ENCODE measurements around the gene UGT3A2.
"Not testable (repeated sequence)": the region's sequence is repeated elsewhere in the genome, so short reads cannot be mapped to it uniquely, and the experiment has no call there.

UGT3A2 gene

DNA sequence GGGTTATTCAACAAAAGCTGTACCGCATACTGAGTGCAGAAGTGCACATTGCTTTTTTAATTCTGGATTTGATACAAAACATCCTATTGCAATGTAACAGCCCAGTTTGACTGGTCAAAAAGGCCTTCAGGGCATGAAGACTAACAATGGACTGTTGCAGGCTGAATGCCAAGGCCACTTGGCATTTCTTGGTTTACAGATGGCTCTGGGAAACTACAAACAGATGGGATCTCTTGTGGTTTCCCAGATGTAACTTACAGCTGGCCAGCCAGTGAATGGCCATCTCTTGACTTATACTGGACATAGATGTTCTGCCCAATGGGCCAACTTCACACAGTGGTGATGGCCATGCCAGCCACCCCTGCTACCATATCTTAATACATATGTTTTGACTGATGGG lies 36.8 kb downstream of the UGT3A2 start:
- Histone ChIP-seq H3K27ac (ENCODE audit: low read depth, low read length) (no peak overlapping the region), H3K4me1 (ENCODE audit: insufficient read depth, low read length) (no peaks in the 10 kb centered on the region), H3K27me3 (ENCODE audit: insufficient read depth, low read length) (no peaks in the 10 kb centered on the region), H3K9ac (ENCODE audit: low read depth, low read length) (no peak overlapping the region), H3K4me3 (ENCODE audit: low read length) (no peak overlapping the region), H3K9me3 (ENCODE audit: insufficient read depth, low read depth, low read length) (peaks cover 6% of the 10 kb centered on the region; the same call in 1 of the 2 replicates), H3K36me3 (ENCODE audit: insufficient read depth, low read length) (no peaks in the 10 kb centered on the region)
- WGBS: 100% methylated on average over 1 of the region's 1 CpG

DNA sequence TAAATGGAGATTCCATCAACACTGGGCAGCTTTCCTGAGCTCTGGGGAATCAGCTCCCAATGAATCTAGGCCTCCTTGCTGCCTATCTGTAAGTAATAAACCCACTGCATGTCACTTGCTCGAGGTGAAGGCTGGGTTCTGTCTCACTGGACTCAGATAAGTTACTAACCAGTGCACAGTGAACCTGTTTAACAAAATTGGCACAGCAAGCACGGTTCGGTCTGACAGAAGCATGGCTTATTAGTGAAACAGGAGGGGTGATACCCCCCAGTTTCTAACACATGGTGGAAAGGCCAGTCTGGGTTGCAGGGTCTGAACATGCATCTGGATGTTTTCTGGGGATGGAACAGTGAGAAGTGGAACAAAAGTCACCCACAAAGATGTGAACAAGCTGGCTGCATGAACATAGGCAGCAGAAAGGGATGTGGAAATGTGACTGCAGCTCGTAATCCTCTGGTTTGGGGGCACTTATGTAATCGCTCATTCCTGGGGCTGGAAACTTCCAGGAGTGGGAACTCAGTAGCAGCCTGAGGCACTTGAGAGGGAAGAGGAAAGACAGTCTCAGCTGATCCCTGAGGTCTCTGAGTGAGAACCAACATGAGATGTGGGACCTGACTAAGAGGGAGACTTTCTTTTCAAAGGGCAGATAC lies 37.7 kb downstream of the UGT3A2 start:
- WGBS: 92% methylated on average over 5 of the region's 5 CpGs
- no peak overlapping the region for H3K4me3 ChIP-seq (ENCODE audit: low read length)
- no peak overlapping the region for H3K9ac ChIP-seq (ENCODE audit: low read depth, low read length)
- H3K27me3 ChIP-seq (ENCODE audit: insufficient read depth, low read length): no peaks in the 10 kb centered on the region
- no peaks in the 10 kb centered on the region for H3K36me3 ChIP-seq (ENCODE audit: insufficient read depth, low read length)
- no peak overlapping the region for H3K27ac ChIP-seq (ENCODE audit: low read depth, low read length)
- H3K9me3 ChIP-seq (ENCODE audit: insufficient read depth, low read depth, low read length): peaks cover 6% of the 10 kb centered on the region; the same call in 1 of the 2 replicates
- H3K4me1 ChIP-seq (ENCODE audit: insufficient read depth, low read length): no peaks in the 10 kb centered on the region

DNA sequence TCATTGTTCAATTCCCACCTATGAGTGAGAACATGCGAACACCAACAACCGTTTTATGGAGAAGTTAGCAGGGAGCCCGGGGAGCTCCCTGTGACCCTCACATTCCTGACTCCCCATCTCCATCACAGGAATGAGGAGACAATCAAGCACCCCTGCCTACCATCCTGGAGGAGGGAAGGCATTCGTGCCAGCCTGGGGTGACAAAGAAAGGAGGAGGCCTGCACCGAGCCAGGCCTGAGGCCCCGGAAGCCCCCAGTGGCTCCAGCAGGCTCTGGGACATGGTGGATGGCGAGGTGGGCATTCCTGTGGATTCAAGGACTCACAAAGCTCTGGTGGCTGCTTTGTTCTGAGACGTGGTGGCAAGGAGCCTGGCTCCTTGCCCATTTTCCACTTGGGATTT lies 39.0 kb downstream of the UGT3A2 start:
- Histone ChIP-seq H3K4me1 (ENCODE audit: insufficient read depth, low read length) (no peaks in the 10 kb centered on the region), H3K27me3 (ENCODE audit: insufficient read depth, low read length) (no peaks in the 10 kb centered on the region), H3K36me3 (ENCODE audit: insufficient read depth, low read length) (no peaks in the 10 kb centered on the region), H3K27ac (ENCODE audit: low read depth, low read length) (no peak overlapping the region), H3K9ac (ENCODE audit: low read depth, low read length) (no peak overlapping the region), H3K9me3 (ENCODE audit: insufficient read depth, low read depth, low read length) (peaks cover 6% of the 10 kb centered on the region; the same call in 1 of the 2 replicates), H3K4me3 (ENCODE audit: low read length) (no peak overlapping the region)
- 90% methylated on average over 8 of the region's 8 CpGs for WGBS

DNA sequence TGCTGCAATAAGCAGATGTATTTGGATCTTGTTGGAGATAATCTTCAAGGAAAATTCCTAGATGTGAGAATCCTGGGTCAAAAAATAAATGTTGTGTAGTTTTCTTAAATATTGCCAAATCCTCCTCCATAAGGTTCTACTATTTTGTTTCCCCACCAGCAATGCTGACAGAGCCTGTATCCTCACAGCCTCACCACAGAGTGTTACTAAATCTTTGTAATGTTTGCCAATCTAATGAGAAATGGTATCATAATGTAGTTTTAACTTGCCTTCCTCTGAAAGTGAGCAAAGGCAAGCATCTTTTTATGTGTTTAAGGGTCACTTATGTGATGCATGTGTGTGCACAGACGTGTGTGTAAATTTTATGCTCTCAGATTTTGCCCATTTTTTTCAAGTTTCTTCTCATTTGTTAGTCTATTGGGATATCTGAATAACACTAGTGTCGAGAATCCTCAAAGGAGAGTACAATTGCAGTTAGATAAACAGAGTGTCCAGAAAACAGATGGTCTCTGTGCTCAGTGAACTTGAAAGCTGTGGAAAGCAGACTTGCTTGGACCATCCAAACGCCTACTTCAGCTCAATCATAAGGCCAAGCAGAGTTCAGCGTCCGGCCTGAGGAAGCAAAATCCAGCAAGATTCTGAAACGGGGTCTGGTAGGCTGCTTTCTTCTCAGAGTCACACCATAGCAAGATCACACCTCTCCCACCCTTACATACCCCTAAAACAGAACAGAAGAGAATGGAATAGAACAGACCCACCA lies 39.8 kb downstream of the UGT3A2 start:
- no peak overlapping the region for H3K9ac ChIP-seq (ENCODE audit: low read depth, low read length)
- H3K9me3 ChIP-seq (ENCODE audit: insufficient read depth, low read depth, low read length): peaks cover 6% of the 10 kb centered on the region; the same call in 1 of the 2 replicates
- WGBS: 86% methylated on average over 6 of the region's 6 CpGs
- no peak overlapping the region for H3K27ac ChIP-seq (ENCODE audit: low read depth, low read length)
- H3K36me3 ChIP-seq (ENCODE audit: insufficient read depth, low read length): no peaks in the 10 kb centered on the region
- H3K4me1 ChIP-seq (ENCODE audit: insufficient read depth, low read length): no peaks in the 10 kb centered on the region
- no peak overlapping the region for H3K4me3 ChIP-seq (ENCODE audit: low read length)
- H3K27me3 ChIP-seq (ENCODE audit: insufficient read depth, low read length): no peaks in the 10 kb centered on the region

DNA sequence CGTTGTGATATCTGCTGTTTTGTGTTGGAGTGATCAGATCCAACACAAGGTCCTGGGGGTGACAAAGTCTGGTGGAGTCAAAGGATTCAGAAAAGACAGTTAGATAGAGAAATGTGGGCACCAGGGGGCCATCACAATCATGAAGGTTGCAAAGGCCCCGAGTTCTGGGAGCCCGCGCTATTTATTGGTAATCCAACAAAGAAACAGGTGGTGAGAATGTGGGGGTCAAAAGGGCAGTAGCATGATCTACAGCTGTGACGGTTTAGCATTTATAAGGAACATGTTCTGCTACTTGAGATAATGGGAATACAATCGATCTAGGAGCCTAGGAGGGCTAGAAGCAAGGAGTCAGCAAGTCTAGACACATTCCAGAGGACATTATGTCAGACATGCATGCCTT lies 44.4 kb downstream of the UGT3A2 start:
- H3K9ac ChIP-seq (ENCODE audit: low read depth, low read length); H3K4me3 ChIP-seq (ENCODE audit: low read length); H3K36me3 ChIP-seq (ENCODE audit: insufficient read depth, low read length); H3K9me3 ChIP-seq (ENCODE audit: insufficient read depth, low read depth, low read length); H3K27ac ChIP-seq (ENCODE audit: low read depth, low read length); H3K4me1 ChIP-seq (ENCODE audit: insufficient read depth, low read length); H3K27me3 ChIP-seq (ENCODE audit: insufficient read depth, low read length): not testable (repeated sequence)
- 82% methylated on average over 6 of the region's 6 CpGs for WGBS

DNA sequence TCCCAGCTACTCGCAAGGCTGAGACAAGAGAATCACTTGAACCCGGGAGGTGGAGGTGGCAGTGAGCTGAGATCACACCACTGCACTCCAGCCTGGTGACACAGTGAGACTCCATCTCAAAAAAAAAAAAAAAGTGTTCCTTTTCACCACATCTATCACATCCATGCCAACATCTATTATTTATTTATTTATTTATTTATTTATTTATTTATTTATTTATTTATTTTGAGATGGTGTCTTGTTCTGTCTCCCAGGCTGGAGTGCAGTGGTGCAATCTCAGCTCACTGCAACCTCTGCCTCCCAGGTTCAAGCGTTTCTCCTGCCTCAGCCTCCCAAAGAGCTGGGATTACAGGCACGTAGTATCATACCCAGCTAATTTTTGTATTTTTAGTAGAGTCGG lies 47.1 kb downstream of the UGT3A2 start:
- not testable (repeated sequence) for H3K27ac ChIP-seq (ENCODE audit: low read depth, low read length); H3K4me1 ChIP-seq (ENCODE audit: insufficient read depth, low read length); H3K9ac ChIP-seq (ENCODE audit: low read depth, low read length); H3K4me3 ChIP-seq (ENCODE audit: low read length); H3K36me3 ChIP-seq (ENCODE audit: insufficient read depth, low read length); H3K27me3 ChIP-seq (ENCODE audit: insufficient read depth, low read length)
- WGBS: 91% methylated on average over 5 of the region's 5 CpGs
- peaks cover 21% of the 10 kb centered on the region for H3K9me3 ChIP-seq (ENCODE audit: insufficient read depth, low read depth, low read length)

DNA sequence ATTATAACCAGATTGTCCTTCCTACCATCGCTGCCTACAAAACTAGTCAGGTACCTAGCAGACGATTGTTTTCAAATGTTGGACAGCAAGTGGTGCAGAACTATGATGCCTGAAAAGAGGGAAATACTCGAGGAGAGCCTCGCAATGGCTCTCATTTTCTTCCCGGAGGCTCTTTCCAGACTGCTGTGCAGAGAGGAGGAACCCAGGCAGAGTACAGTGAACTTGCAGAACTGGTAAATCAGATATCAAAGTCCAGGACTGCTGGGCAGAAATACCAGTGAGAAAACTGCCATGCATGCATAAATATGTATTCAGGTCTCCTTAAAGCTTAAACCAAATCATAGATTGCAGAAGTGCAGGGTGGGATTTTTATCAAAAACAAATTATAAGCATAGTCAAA lies 49.1 kb downstream of the UGT3A2 start:
- H3K4me1 ChIP-seq (ENCODE audit: insufficient read depth, low read length): no peaks in the 10 kb centered on the region
- H3K36me3 ChIP-seq (ENCODE audit: insufficient read depth, low read length): no peaks in the 10 kb centered on the region
- H3K9me3 ChIP-seq (ENCODE audit: insufficient read depth, low read depth, low read length): peaks cover 38% of the 10 kb centered on the region
- H3K9ac ChIP-seq (ENCODE audit: low read depth, low read length): no peak overlapping the region
- 84% methylated on average over 5 of the region's 5 CpGs for WGBS
- H3K4me3 ChIP-seq (ENCODE audit: low read length): no peak overlapping the region
- H3K27ac ChIP-seq (ENCODE audit: low read depth, low read length): no peak overlapping the region
- no peaks in the 10 kb centered on the region for H3K27me3 ChIP-seq (ENCODE audit: insufficient read depth, low read length)

DNA sequence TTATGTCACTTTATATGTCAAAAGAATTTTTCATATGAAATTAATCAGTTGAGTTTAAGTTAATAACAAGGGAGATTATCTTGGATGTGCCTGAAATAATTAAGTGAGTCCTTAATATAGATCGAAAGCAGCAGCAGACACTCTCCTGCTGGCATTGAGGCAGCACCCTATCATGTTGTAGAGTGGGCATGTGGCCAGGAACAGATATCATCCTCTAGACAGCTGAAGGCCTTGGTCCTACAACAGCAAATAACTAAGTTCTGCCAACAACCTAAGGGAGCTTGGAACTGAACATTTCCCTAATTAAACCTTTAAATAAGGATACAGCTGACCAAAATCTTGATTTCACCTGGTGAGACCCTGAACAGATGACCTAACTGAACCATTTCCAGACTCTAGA lies 49.7 kb downstream of the UGT3A2 start:
- peaks cover 43% of the 10 kb centered on the region for H3K9me3 ChIP-seq (ENCODE audit: insufficient read depth, low read depth, low read length)
- no peaks in the 10 kb centered on the region for H3K27me3 ChIP-seq (ENCODE audit: insufficient read depth, low read length)
- no peak overlapping the region for H3K27ac ChIP-seq (ENCODE audit: low read depth, low read length)
- 91% methylated on average over 1 of the region's 1 CpG for WGBS
- no peaks in the 10 kb centered on the region for H3K4me1 ChIP-seq (ENCODE audit: insufficient read depth, low read length)
- H3K9ac ChIP-seq (ENCODE audit: low read depth, low read length): no peak overlapping the region
- no peaks in the 10 kb centered on the region for H3K36me3 ChIP-seq (ENCODE audit: insufficient read depth, low read length)
- no peak overlapping the region for H3K4me3 ChIP-seq (ENCODE audit: low read length)

DNA sequence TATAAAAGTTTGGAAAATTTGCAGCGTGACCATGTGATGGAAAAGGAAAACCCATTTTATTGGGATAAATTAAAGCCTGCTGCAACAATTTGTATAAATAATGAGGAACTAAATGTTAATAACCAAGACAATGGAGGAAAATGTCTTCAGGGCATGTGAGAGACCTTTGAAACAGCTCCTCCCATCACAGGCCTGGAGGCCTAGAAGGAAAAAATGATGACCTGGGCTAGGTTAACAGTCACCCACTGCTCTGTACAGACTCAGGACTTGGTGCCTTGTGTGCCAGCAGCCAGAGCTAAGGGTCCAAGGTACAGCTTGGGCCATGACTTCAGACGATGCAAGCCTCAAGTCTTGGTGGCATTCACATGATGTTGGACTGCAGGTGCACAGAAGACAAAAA lies 53.5 kb downstream of the UGT3A2 start:
- 83% methylated on average over 2 of the region's 2 CpGs for WGBS
- Histone ChIP-seq H3K9ac (ENCODE audit: low read depth, low read length) (no peak overlapping the region), H3K4me1 (ENCODE audit: insufficient read depth, low read length) (no peaks in the 10 kb centered on the region), H3K9me3 (ENCODE audit: insufficient read depth, low read depth, low read length) (peaks cover 67% of the 10 kb centered on the region), H3K36me3 (ENCODE audit: insufficient read depth, low read length) (no peaks in the 10 kb centered on the region), H3K27ac (ENCODE audit: low read depth, low read length) (no peak overlapping the region), H3K4me3 (ENCODE audit: low read length) (no peak overlapping the region), H3K27me3 (ENCODE audit: insufficient read depth, low read length) (no peaks in the 10 kb centered on the region)

DNA sequence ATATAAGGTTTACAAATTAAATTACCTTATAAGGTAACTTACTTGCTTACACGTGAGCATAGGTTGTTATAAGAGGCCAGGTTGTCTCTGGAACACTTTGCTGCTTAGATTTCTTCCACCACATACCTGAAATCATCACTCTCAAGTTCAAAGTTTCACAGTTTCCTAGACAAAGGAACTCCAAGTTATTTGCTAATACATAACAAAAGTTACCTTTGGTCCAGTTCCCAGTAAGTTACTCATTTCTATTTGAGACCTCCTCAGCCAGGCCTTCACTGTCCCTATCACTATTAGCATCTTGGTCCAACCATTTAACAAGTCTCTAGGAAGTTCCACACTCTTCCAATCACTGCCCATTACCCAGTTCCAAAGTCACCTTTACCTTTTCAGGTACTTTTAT lies 57.0 kb downstream of the UGT3A2 start:
- no peak overlapping the region for H3K27ac ChIP-seq (ENCODE audit: low read depth, low read length)
- peaks cover 53% of the 10 kb centered on the region for H3K9me3 ChIP-seq (ENCODE audit: insufficient read depth, low read depth, low read length)
- H3K36me3 ChIP-seq (ENCODE audit: insufficient read depth, low read length): no peaks in the 10 kb centered on the region
- no peaks in the 10 kb centered on the region for H3K27me3 ChIP-seq (ENCODE audit: insufficient read depth, low read length)
- no peak overlapping the region for H3K4me3 ChIP-seq (ENCODE audit: low read length)
- H3K9ac ChIP-seq (ENCODE audit: low read depth, low read length): no peak overlapping the region
- H3K4me1 ChIP-seq (ENCODE audit: insufficient read depth, low read length): no peaks in the 10 kb centered on the region
- WGBS: 63% methylated on average over 1 of the region's 1 CpG

DNA sequence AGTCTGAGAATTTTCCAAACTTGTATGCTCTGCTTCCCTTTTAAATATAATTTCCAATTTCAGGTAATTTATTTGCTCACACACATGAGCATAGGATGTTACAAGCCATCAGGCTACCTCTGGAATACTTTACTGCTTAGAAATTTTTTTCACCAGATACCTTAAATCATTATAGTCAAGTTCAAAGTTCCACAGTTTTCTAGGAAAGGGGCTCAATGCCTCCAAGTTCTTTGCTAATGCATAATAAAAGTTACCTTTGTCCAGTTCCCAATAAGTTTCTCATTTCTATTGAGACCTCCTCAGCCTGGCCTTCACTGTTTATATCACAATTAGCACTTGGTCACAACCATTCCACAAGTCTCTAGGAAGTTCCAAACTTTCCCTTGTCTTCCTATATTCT lies 59.3 kb downstream of the UGT3A2 start:
- H3K36me3 ChIP-seq (ENCODE audit: insufficient read depth, low read length): no peaks in the 10 kb centered on the region
- H3K4me3 ChIP-seq (ENCODE audit: low read length): no peak overlapping the region
- H3K4me1 ChIP-seq (ENCODE audit: insufficient read depth, low read length): no peaks in the 10 kb centered on the region
- H3K27me3 ChIP-seq (ENCODE audit: insufficient read depth, low read length): no peaks in the 10 kb centered on the region
- no peak overlapping the region for H3K9ac ChIP-seq (ENCODE audit: low read depth, low read length)
- peaks cover 34% of the 10 kb centered on the region for H3K9me3 ChIP-seq (ENCODE audit: insufficient read depth, low read depth, low read length)
- H3K27ac ChIP-seq (ENCODE audit: low read depth, low read length): no peak overlapping the region

Data from HUES64 (cell line).